K562 (cell line): ENCODE data around the gene ARL16. TPM values are rescaled to one million over a fixed set of nuclear protein-coding genes. Genes with fewer than 3 reads are reported as not detected.

ENCODE experiments used
- CXXC5 ChIP-seq: fragments of 250-450 bp; sonication (Bioruptor Pico); IDR thresholded peaks from 2 replicates; pipeline ENCODE4 v1.8.0; 2022; ENCODE audit warnings: inconsistent platforms, mild to moderate bottlenecking, moderate library complexity
- E2F4 ChIP-seq: sonication (generic); formaldehyde crosslinking; IDR thresholded peaks from 2 replicates; pipeline ENCODE4 v1.8.0; 2022; ENCODE audit warnings: mild to moderate bottlenecking, low read depth, missing genetic modification reagents
- ETV1 ChIP-seq: fragments of 450-650 bp; conservative IDR thresholded peaks from 2 replicates; pipeline ENCODE4 v1.6.1; 2016; ENCODE audit warnings: missing genetic modification characterization, control low read depth, low read depth, missing compliant biosample characterization
- MAFF ChIP-seq: IDR thresholded peaks from 2 replicates; pipeline ENCODE4 v1.6.1; 2012; ENCODE audit warnings: low read length, improper control_type of control experiment
- NCOR1 ChIP-seq: fragments of 450-650 bp; IDR thresholded peaks from 2 replicates; pipeline ENCODE4 v1.6.1; 2016; ENCODE audit warnings: mild to moderate bottlenecking, moderate library complexity
- RB1 ChIP-seq: fragments of 450-650 bp; IDR thresholded peaks from 2 replicates; pipeline ENCODE4 v1.6.1; 2017; ENCODE audit warnings: low read depth, mild to moderate bottlenecking
- SMARCB1 ChIP-seq: IDR thresholded peaks from 2 replicates; pipeline ENCODE4 v1.6.1; 2011; ENCODE audit warnings: improper control_type of control experiment, low read depth; ENCODE audit not compliant: insufficient read length
- SRF ChIP-seq, 2 experiments: fragments of 250-450, 450-650 bp in 1 of 2; sonication (Bioruptor Pico) in 1 of 2; sonication (generic) in 1 of 2; formaldehyde crosslinking; IDR thresholded peaks; 2 replicates each; pipeline versions ENCODE4 v1.5.0 to v1.5.1; 2020 to 2022; ENCODE audit warnings: mild to moderate bottlenecking in 1 of 2, missing genetic modification reagents in 1 of 2
- TCF7L2 ChIP-seq: fragments of 150-350 bp; IDR thresholded peaks from 2 replicates; pipeline ENCODE4 v1.6.1; 2016; ENCODE audit warnings: low read depth, mild to moderate bottlenecking, low read length, moderate library complexity
- ZBTB26 ChIP-seq: fragments of 450-650 bp; formaldehyde crosslinking; IDR thresholded peaks from 2 replicates; pipeline ENCODE4 v1.4.0; 2022; ENCODE audit warnings: missing genetic modification characterization
- ZNF124 ChIP-seq: sonication (generic); formaldehyde crosslinking; IDR thresholded peaks from 2 replicates; pipeline ENCODE4 v1.8.1; 2022; ENCODE audit warnings: missing genetic modification reagents
- ZNF318 ChIP-seq, 2 experiments: fragments of 450-650 bp; IDR thresholded peaks; 2 replicates each; pipeline ENCODE4 v1.6.1; 2016; ENCODE audit warnings: mild to moderate bottlenecking in 2 of 2, borderline replicate concordance in 1 of 2, low read depth in 1 of 2, moderate library complexity in 1 of 2
- ZNF449 ChIP-seq: fragments of 250-450 bp; sonication (Bioruptor Pico); IDR thresholded peaks from 2 replicates; pipeline ENCODE4 v1.8.0; 2022; ENCODE audit warnings: moderate library complexity, mild to moderate bottlenecking, inconsistent platforms
- ZZZ3 ChIP-seq: fragments of 450-650 bp; IDR thresholded peaks from 2 replicates; pipeline ENCODE4 v1.6.1; 2016; ENCODE audit warnings: antibody characterized with exemption, mild to moderate bottlenecking, moderate library complexity
- polyA plus RNA-seq, 8 experiments: library from polyadenylated mRNA; depleted of rRNA in 4 of 8; stranded (reverse) in 5 of 8; unstranded in 3 of 8; fragments of >200 nt; fragmentation: Nextera tagmentation in 2 of 8; fragmentation: Illumina TruSeq in 1 of 8; extraction: Ambion mirVana in 2 of 8; extraction: Trizol in 1 of 8; gene quantifications; 2 replicates each; pipeline versions ENCODE4 v1.2.1 to v1.2.3, GENCODE V29; 2011 to 2014; ENCODE audit warnings: inconsistent platforms in 1 of 8, missing spikeins in 1 of 8
- total RNA-seq, 7 experiments: library from RNA; depleted of rRNA in 6 of 7; stranded (reverse); fragments of >200 nt in 6 of 7; fragmentation: Illumina TruSeq in 2 of 7; extraction: Trizol in 2 of 7; gene quantifications; 2 replicates each; pipeline versions ENCODE4 v1.2.1 to v1.2.3, GENCODE V29; 2011 to 2021; ENCODE audit warnings: low replicate concordance in 1 of 7

ARL16 gene
- total and polyA plus RNA-seq, 9 of the 15 experiments (the other 6 are each of a cell fraction or from before 2014, with no cell fraction given): 5.4 to 32.4 (median 22.6) TPM

- TF ChIP-seq ZBTB26 (CRISPR knock-in tag) (no peak), RB1 (peak; percentile 83), ZNF124 (CRISPR knock-in tag) (no peak), ZZZ3 (peak; percentile 87), MAFF (no peak), SRF (CRISPR knock-in tag; IDR thresholded peaks at IDR 0.05) (0 out of 4 replicates have a peak, but pooled peaks of 1 of the 2 experiments have one; percentile 53), E2F4 (CRISPR knock-in tag) (no peak; the same call in 1 of the 2 replicates), NCOR1 (peak; percentile 45; the same call in 1 of the 2 replicates), ZNF318 (IDR thresholded peaks at IDR 0.05; ENCODE audit: borderline replicate concordance in 1 of 2, low read depth in 1 of 2) (no peak), TCF7L2 (no peak), SMARCB1 (no peak), ETV1 (tag) (peak; percentile 93), CXXC5 (CRISPR knock-in tag) (peak; percentile 88), ZNF449 (no peak)
These were observed 19.5 kb upstream of the ARL16 start, which contains the start of gene MRPL12 (continued) for GRCh38 chr17:81702934-81703746.
